GM19193 (cell line): ENCODE measurements around the gene PEMT.

Experiments
- POLR2A ChIP-seq: IDR thresholded peaks from 4 replicates; pipeline ENCODE4 v1.6.1; 2011; ENCODE audit not compliant: insufficient read depth, insufficient read length; ENCODE audit errors: extremely low read depth

Gene PEMT

GRCh38 chr17:17575360-17576251, 15.9 kb downstream of the PEMT start:
- TF ChIP-seq POLR2A = no peak

DNA sequence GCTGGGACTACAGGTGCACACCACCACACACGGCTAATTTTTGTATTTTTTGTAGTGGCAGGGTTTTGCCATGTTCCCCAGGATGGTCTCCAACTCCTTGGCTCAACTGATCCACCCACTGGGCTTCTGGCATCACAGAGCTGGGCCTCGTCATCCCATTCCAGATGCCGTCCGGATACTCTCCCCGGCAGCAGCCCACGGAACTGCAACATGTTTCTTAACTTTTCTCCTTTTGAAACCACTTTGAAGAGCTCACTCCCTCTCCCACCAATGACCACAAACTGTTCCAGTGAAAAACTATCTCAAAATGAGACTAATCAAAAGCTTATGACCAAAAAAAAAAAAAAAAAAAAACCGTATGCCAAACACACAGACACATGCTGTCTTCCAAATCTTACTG, 17.6 kb downstream of the PEMT start:
- no peak for TF ChIP-seq POLR2A

GRCh38 chr17:17572010-17572785, 19.3 kb downstream of the PEMT start:
- no peak for TF ChIP-seq POLR2A

DNA sequence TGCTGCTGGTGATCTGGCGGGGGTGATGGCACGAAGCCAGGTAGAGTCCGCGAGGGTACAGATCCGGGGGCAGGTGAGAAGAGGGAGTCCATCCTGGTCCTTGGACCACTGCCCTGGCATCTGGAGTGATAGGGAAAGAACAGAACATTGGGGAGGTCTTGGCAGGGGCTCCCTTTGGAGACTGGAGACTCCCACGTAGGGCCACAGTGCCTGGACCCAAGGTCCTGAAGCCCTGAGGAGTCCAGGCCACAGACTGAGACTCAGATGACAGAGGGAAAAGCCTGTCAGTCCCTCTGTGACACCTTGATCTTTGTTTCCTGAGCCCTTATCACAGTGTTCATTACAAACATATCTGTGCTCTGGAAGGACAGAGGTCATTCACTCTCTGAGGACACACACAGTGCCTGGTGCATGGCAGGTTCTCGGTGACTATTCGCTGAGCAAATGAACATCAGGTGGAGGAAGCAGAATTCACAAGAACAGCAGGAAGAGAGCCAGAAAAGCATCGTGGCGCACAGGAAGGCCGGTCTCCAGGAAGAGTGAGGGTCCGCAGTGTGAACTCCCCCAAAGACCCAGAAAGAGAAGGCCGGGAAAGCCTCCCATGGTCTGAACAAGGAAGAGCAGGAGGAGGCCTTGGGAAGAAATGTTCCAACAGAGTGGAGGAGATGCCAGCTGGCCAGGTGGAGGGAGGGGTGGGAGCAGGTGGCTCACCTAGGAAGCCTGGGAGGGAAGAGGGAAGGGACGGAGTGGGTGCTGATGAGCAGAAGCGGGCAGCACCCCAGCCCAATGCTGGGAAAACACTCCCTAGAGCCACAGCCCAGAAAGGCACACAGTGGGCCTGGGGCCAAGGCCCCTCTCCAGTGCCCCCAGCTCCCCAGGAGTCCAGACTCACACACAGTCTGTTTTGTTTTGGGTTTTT, 20.5 kb downstream of the PEMT start:
- no peak for TF ChIP-seq POLR2A

GRCh38 chr17:17570140-17570797, 21.2 kb downstream of the PEMT start:
- no peak for TF ChIP-seq POLR2A

DNA sequence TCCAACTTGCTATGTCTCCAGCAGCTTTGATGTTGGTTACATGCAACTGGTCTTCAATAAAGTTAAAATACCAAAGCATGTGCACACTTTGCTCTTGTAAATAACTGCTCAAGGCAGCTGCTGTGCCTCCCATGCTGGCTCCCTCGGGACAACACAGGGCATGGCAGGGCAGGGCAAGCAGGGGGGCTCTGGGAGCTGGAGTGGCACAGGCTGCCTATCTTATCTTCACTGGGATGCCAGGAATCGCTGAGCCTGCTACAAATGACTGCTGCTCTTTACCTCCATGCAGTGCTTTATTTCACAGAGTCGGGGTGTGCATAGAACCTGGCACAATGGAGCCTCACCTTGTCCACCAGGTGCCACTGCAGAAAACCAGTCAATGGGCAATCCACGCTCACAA, 21.8 kb downstream of the PEMT start:
- TF ChIP-seq POLR2A = no peak

DNA sequence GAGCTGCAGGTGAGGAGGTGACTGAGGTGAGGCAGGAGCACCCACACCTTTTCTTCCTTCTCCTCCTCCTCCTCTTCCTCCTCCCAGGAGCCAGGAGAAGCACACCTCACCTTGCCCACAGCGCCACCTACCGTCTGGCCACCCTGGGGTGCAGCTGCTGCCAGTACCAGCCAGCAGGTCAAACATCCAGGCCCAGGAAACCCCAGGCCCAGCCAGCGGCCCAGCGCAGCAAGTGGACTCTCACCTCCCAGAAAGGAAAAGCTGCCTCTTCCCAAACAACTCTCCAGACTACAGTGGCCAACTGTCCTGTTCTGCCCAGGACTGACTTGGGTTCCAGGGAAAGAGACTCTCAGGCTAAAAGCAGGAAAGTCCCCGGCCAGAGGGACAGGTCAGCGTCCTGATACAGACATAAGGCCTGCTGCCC, 22.7 kb downstream of the PEMT start:
- TF ChIP-seq POLR2A = no peak

DNA sequence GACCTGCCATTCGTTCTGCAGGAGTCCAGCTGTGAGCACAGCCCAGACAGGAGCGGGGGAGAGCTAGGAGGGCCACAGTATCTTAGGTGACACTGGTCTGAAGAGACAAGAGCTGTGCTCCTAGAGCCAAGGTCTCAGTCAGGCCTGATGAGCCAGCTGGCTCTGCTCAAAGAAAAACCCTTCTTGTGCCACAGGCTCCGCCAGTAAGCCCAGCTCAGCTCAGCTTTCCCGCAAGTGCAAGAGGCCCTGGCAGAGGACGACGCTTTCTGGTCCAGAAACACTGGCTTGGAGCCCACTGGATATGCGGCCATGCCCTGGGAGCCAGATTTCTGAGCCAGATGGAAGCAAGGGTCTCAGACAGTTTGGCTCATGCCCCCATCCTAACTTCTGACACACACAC, 23.9 kb downstream of the PEMT start:
- TF ChIP-seq POLR2A = no peak

DNA sequence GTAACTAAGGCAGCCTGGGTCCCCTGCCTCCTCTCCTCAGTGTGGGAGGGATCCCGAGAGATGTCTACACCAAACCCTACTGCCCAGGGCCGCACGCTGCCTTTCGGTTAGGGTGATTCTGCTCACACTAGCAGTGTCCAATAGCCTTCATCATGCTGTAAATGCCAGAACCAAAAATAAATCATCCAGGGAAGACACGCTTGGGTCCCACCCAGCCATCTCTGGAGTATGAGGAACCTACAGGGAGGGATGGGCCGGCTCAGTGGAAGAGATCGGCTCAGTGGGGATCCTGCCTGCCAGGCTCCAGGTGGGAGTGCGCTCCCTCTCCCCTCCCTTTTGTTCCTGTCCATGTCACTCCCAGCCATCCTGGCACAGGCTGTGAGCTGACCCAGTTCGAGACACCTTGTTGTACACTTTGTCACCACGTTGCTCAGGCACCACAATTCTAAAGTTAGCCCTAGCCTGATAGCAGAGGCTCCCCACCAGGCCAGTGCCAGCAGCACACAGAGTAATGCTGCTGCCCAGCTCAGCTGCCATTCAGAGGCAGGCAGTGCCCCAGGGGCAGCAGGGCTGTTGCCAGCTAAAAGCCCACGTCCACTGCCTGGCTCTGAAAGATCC, 24.5 kb downstream of the PEMT start:
- no peak for TF ChIP-seq POLR2A

DNA sequence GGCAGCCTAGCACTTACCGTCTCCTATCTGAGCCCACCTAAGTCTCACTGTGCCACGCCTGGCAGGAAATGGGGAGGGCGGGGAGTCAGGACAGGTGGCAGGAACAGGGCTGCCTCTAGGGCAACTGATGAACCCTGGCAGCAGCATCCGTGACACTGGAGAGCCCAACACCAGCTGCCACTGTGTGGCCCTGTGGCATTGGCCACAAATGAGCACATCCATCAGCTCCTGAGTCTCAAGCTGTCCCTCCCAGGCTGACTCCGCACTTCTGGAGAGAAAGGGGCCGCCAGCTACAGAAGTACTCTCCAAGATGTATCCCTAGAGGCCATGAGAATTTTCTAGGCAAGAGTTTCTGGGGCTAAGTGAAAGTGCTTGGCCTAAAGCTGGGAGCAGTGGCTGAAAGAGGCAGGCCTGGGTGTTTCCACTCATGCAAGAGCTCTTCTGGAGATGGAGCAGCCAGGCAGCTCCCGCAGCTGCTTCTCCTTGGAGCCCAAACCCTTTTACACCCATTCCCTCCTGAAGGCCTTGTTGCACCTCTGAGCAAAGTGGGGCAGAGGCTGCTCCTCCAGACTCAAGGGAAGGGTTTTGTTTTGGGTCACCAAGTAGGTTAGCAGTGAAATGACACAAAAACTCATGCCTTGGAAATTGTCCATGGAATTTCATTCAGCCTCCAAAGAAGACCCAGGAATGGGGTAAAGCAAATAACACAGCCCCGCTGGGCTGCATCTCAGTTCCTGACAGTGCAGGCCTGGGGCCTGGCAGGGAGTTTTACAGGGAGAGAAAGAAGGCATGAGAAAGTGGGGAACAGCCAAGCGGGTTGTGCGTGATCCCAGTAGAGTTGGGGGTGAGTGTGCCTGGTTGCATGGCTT, 25.8 kb downstream of the PEMT start:
- no peak for TF ChIP-seq POLR2A

DNA sequence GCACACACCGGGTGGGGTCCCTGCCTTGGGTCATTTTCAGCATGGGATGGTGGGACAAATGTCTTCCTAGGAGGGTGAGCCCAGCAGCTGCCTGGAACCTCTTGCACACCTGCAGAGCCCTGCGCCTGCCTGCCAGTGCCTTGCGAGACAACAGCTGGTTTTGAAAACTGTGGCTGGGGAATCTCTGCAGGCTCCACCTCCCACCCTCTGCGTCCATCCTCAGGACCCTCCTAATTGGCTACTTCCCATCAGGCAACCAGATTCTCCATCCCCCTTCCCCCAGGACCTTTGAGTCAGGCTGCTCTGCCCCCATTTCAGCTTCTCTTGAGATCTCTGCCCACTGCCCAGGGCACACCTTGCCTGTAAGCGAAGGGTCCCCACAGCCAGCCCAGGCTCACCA, 26.6 kb downstream of the PEMT start:
- TF ChIP-seq POLR2A = no peak

GRCh38 chr17:17564323-17564722, 27.2 kb downstream of the PEMT start:
- TF ChIP-seq POLR2A = no peak

GRCh38 chr17:17563530-17563929, 28.0 kb downstream of the PEMT start:
- TF ChIP-seq POLR2A = no peak
